ENCODE measurements around the gene PTPN9.
A peak's percentile ranks its signal among the peaks of the same experiment; 100 is the strongest.
"Not testable (repeated sequence)": the region's sequence is repeated elsewhere in the genome, so short reads cannot be mapped to it uniquely, and the experiment has no call there.

Gene PTPN9
- long read RNA-seq, donor 1, full-length matches to known transcripts: 11 of 11 reads
- long read RNA-seq, donor 1, partial matches to known transcripts: 0 of 11 reads
- long read RNA-seq, donor 1, other reads (novel, unspliced or antisense): 0 of 11 reads
- long read RNA-seq, donor 2, full-length matches to known transcripts: 8 of 8 reads
- long read RNA-seq, donor 2, partial matches to known transcripts: 0 of 8 reads
- long read RNA-seq, donor 2, other reads (novel, unspliced or antisense): 0 of 8 reads
- long read RNA-seq, donor 3, full-length matches to known transcripts: 4 of 4 reads
- long read RNA-seq, donor 3, partial matches to known transcripts: 0 of 4 reads
- long read RNA-seq, donor 3, other reads (novel, unspliced or antisense): 0 of 4 reads
- long read RNA-seq, donor 4, full-length matches to known transcripts: 8 of 8 reads
- long read RNA-seq, donor 4, partial matches to known transcripts: 0 of 8 reads
- long read RNA-seq, donor 4, other reads (novel, unspliced or antisense): 0 of 8 reads
- long read RNA-seq, donor 5, full-length matches to known transcripts: 6 of 6 reads
- long read RNA-seq, donor 5, partial matches to known transcripts: 0 of 6 reads
- long read RNA-seq, donor 5, other reads (novel, unspliced or antisense): 0 of 6 reads
- long read RNA-seq, donor 6, full-length matches to known transcripts: 5 of 5 reads
- long read RNA-seq, donor 6, partial matches to known transcripts: 0 of 5 reads
- long read RNA-seq, donor 6, other reads (novel, unspliced or antisense): 0 of 5 reads
- long read RNA-seq, donor 7: 0 reads
- long read RNA-seq, donor 8, full-length matches to known transcripts: 7 of 7 reads
- long read RNA-seq, donor 8, partial matches to known transcripts: 0 of 7 reads
- long read RNA-seq, donor 8, other reads (novel, unspliced or antisense): 0 of 7 reads

- peak; percentile 94 for DNase-seq
These were observed at the start of gene PTPN9 for GRCh38 chr15:75578948-75579920. Gene PTPN9 (minus strand): TSS chr15:75579315. CDS start chr15:75578776, 539 bp downstream.

DNA sequence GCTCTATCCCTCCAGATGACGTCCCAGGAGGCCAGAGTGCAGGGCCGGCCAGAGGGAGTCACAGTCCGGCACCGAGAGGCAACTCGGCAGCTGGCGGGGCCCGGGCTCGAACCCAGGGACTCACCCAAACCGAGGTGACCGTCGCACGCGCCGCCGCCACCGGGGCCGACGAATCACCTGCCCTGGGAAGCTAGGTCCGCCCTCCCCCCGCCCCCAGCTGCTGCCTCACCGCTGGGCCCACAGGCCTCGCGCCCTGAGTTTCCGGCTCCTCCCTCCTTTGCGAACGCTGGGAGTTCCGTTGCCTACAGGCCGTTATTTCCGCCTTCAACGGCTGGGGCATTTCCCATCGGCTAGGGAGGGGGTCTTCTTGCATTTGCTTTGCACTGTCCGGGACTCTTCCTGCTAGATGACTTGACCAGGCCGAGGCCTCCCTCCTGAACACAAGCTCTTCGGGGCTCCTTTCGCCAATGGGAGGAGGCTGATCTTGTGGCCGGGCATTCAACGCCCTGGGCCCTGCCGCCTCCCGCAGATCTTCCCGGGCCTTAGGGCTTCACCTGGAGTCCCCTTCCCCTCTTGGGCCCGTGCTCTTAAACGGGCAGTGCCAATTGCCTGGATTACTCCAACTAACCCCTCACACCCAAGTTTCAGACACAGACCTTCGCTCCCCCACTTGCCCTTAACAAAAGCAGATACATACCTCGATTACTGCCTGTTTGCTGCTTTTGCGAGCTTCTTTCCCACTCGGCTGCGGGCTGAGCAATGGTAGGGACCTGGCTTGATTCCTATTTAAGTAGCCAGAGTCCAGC is 46.6 kb upstream of the PTPN9 start, which contains the start of gene SNUPN:
TSS of gene SNUPN (minus strand) at position 184 of the 806 bp plus-strand sequence. CDS start 4,674 bp downstream, outside the sequence.
- peak; percentile 92 for DNase-seq

DNA sequence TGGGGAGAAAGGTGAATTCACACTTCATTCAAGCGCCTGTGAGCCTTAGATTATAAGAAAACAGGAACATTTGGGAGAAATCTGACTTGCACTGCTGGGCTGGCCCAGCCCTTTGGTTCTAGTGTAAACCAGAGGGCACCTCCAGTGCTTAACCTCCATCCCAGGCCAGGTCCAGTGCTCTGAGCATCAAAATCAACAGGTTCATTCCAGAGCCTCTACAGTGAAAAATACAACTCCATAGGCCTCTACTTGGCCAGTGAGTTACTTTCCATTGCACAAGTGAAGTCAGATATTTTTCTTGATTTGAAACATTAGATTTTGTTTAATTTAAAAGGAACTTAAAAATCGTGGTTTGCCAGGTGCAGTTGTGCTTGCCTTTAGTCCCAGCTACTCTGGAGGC is 43.4 kb upstream of the PTPN9 start:
- no peak for DNase-seq

DNA sequence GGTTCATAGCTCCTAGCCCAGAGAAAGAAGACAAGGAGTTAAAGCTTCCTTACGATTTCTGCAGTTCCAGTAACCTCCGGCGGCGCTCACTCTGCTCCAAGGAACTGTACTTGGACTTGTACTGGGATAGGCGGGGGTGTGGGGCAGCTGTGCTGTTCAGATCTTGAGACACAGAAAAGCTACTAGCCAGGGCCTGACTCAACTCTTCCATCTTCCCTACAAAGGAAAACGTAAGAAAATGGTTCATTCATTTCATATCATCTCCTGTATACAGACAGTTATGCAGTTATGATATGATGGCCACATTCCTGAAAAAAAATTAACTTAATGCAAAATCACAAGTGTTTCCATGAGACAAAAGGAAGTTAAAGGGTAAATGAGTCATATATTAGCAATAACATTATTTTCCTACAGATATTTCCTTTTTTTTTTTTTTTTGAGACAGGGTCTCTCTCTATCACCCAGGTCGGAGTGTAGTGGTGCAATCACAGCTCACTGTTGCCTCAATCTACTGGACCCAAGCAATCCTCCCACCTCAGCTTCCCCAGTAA is 41.8 kb upstream of the PTPN9 start:
- no peak for DNase-seq

- DNase-seq: no peak
These were observed 41.1 kb upstream of the PTPN9 start for GRCh38 chr15:75620058-75620820.

DNA sequence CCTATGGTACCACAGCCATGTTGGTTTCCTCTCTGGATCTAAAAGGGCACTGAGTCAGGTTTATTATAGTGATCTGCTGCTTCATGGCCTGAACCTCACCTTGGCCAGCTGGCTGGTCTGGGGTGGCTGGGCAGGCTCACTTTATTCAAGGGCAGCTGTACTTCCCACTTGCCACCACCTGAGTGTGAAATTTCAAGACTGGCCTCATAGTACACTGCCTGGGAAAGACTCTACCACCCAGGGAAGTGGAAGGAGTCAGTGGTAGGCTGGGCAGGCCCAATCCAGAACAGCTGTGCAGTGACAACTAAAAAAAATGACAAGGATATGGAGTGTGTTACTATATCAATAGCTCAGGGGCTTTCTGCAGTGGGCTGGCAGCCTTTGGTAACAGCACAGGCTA is 37.7 kb upstream of the PTPN9 start:
- DNase-seq: no peak

DNA sequence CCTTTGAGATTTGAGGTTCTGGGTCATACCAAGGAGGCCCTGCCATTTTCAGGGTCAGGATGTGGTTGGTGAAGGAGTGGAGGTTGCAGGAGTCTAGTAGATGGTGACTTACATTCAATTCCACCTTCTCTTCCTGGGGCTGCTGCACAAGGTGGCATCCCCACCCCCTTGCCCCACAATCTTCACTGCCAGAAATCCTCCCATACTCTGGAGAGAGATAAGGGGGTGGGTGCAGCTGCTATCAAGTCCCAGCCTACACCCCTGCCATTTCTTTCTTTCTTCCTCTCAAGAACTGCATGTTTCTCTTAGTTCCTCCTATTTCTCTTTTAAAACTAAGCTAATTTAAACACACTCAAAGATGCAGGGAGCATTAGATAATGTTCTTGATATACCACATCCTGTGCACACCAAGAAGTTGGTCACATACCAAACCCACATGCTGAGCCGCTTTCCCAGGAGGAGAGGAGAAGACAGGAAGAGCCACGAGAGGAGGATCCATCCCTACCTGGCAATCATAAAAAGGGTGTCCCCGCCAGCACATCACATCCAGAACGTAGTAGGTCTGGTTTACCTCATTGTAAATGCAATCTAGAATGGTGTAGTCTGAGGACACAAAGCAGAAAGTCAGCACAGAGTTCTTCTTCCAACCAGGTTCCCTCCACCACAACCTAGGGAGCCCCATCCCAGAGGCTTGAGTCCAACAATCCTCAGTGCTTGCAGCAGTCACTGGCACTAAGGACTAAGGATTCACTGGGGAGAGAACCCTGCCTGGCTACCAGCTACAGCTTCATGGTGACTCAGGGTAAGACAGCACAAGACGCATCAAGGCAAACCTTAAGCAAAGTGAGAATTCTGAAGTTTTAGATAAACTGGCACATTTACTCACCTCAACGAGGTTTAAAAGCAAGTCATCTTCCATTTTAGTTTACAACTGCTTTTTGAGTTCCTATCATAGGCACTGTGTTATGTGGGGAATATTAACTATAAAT is 27.9 kb upstream of the PTPN9 start:
- no peak for DNase-seq

DNA sequence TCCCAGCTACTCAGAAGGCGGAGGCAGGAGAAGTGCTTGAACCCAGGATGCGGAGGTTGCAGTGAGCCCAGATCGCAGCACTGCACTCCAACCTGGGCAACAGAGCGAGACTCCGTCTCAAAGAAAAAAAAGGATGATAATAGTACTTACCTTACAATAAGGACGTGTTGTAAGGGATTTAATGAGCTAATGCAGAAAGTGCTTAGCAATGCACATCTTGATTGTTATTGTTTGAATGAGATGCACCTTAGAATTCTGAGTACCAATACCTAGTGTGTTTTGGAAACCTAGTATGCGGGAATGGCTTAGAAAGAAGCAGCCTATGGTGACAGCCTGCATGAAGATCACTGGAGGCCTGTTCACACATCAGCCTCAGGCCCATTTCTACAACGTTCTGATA is 26.9 kb upstream of the PTPN9 start:
- DNase-seq: no peak

- no peak for DNase-seq
These were observed 20.3 kb upstream of the PTPN9 start for GRCh38 chr15:75599401-75599800.

- no peak for DNase-seq
These were observed 19.2 kb upstream of the PTPN9 start for GRCh38 chr15:75598361-75598760.

DNA sequence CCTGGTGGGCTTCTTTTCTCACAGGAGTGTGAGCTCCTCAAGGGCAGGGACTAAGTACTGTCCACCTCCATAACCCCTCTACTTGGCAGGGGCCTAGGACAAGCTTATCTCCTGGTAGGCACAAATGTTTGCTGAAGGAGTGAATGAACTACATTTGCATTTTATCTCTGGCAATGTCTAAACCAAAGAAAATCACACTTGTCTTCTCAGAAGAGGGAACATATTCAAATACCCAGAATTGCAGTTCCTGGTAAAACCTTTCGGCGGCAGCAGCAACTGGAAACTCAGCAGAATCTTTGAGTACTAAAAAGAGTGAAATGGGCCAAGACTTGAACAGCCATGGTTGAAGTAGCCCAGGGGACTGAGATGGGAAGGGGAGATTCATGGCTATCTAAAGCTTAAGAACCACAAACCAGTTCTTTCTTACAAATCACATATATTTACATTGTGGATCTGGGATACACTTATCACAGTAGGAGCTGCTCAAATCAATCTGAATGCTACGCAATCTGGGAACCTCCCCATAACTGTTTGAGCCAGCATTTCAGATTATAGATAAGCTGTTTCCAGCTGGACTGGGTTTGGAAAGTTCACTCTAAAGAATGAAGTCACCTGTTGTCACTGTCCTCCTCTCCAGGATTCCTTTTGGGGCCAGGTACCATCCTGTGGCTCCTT is 18.7 kb upstream of the PTPN9 start:
- no peak for DNase-seq

- DNase-seq: no peak
These were observed 17.7 kb upstream of the PTPN9 start for GRCh38 chr15:75596703-75597345.

GRCh38 chr15:75594276-75594675 is 15.2 kb upstream of the PTPN9 start:
- DNase-seq: no peak

DNA sequence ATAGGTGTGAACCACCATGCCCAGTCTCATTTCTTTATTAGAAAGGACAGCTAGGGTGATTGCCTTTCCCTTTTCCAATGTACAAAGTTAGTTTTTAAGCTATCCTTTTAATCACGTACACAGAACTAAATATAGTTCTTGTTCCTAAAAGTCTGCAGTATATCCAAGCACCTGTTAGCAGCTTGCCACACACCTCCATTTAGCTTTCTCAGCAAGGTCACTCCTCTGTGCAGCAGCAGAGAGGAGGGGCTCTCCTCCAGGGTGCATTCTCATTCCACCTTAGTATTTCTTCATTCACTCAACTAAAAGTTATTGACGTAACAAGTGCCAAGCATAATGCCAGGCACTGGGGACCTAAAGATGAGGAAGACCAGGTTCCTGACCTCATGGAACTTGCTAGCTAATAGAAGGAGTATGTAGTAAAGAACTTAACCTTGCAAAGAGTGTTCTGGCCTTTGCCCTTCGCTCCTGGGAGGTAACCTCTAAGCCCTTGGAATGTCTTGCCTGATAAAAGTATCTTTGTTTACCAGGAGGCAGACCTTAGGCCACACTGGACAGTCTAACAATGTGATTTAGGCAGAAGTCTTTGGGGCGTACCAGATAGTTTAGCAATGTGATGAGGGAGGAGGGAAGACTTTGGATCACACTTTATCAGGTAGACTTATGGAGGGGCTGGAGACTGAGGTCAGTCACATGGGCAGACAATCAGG is 12.7 kb upstream of the PTPN9 start:
- no peak for DNase-seq

DNA sequence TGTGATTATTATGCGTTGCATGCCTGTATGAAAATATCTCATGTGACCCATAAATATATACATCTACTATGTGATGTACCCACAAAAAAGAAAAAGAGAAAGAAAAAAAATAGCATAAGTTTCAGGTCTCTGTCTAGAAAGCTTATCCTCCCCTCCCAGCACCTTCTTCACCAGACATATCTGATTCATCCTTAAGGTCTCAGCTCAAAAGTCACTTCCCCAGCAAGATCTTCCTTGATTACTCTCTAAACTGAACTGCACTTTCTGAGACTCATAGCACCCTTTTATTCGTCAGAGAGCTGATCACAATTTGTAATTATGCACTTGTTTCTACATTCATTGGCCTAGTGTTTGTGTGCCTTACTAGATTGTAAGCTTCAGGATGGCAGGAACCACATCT is 11.1 kb upstream of the PTPN9 start:
- DNase-seq: no peak

- DNase-seq: no peak
These were observed 10.0 kb upstream of the PTPN9 start for GRCh38 chr15:75589071-75589470.

GRCh38 chr15:75586422-75586821 is 7.3 kb upstream of the PTPN9 start:
- DNase-seq: not testable (repeated sequence)

Measured in right kidney (tissue), 9 donors.